ENCODE measurements around the gene PIK3CG. TPM values are rescaled to one million over a fixed set of nuclear protein-coding genes. Genes with fewer than 3 reads are reported as not detected.

Gene PIK3CG
- total RNA-seq, 1 experiment from 2014 or later: not detected

- DNase-seq (ENCODE audit: extremely low read depth, low read depth): no peak
Observed at GRCh38 chr7:106855540-106856132, 9.4 kb upstream of the PIK3CG start.

GRCh38 chr7:106858618-106859532, 6.2 kb upstream of the PIK3CG start:
- no peak for DNase-seq (ENCODE audit: extremely low read depth, low read depth)

GRCh38 chr7:106862317-106863089, 2.6 kb upstream of the PIK3CG start:
- no peak for DNase-seq (ENCODE audit: extremely low read depth, low read depth)

- no peak for DNase-seq (ENCODE audit: extremely low read depth, low read depth)
Observed at GRCh38 chr7:106863274-106863997, 1.6 kb upstream of the PIK3CG start.

GRCh38 chr7:106864298-106865081, 592 bp upstream of the PIK3CG start:
- DNase-seq (ENCODE audit: extremely low read depth, low read depth): no peak

- no peak for DNase-seq (ENCODE audit: extremely low read depth, low read depth)
Observed at GRCh38 chr7:106866298-106867281, 1.5 kb downstream of the PIK3CG start.

GRCh38 chr7:106867641-106868351, 2.7 kb downstream of the PIK3CG start:
- no peak for DNase-seq (ENCODE audit: extremely low read depth, low read depth)

- DNase-seq (ENCODE audit: extremely low read depth, low read depth): no peak
Observed at GRCh38 chr7:106868364-106868763, 3.3 kb downstream of the PIK3CG start.

- DNase-seq (ENCODE audit: extremely low read depth, low read depth): no peak
Observed at GRCh38 chr7:106869954-106870353, 4.9 kb downstream of the PIK3CG start.

- DNase-seq (ENCODE audit: extremely low read depth, low read depth): no peak
Observed at GRCh38 chr7:106870528-106870927, 5.4 kb downstream of the PIK3CG start.

GRCh38 chr7:106870983-106871410, 5.9 kb downstream of the PIK3CG start:
- DNase-seq (ENCODE audit: extremely low read depth, low read depth): no peak

GRCh38 chr7:106871793-106872571, 6.9 kb downstream of the PIK3CG start:
- DNase-seq (ENCODE audit: extremely low read depth, low read depth): no peak

GRCh38 chr7:106872763-106873162, 7.7 kb downstream of the PIK3CG start:
- DNase-seq (ENCODE audit: extremely low read depth, low read depth): no peak

- no peak for DNase-seq (ENCODE audit: extremely low read depth, low read depth)
Observed at GRCh38 chr7:106874076-106874475, 9.0 kb downstream of the PIK3CG start.

GRCh38 chr7:106875508-106875907, 10.4 kb downstream of the PIK3CG start:
- DNase-seq (ENCODE audit: extremely low read depth, low read depth): no peak

- DNase-seq (ENCODE audit: extremely low read depth, low read depth): no peak
Observed at GRCh38 chr7:106878748-106879439, 13.8 kb downstream of the PIK3CG start.

- no peak for DNase-seq (ENCODE audit: extremely low read depth, low read depth)
Observed at GRCh38 chr7:106881984-106882383, 16.9 kb downstream of the PIK3CG start.

Data from NCI-H460 (cell line).